Peyer's patch (tissue), 4 donors: ENCODE data around the gene UBL4B. TPM values are rescaled to one million over a fixed set of nuclear protein-coding genes. Genes with fewer than 3 reads are reported as not detected.

Experiments
- DNase-seq, 3 donors: peaks; one replicate each; pipeline ENCODE4 v3.0.0-alpha.2; 2017 to 2019
- H3K27ac ChIP-seq, 4 donors: fragments of 200-600 bp; sonication (generic); one replicate each; pipeline ENCODE4 v1.5.1; 2016 to 2019
- H3K27me3 ChIP-seq, 2 donors: fragments of 200-600 bp; sonication (generic); one replicate each; pipeline ENCODE4 v1.5.1; 2019
- H3K36me3 ChIP-seq, 3 donors: fragments of 200-600 bp; sonication (generic); one replicate each; pipeline ENCODE4 v1.5.1; 2016 to 2019
- H3K4me1 ChIP-seq, 4 donors: fragments of 200-600 bp; sonication (generic); one replicate each; pipeline ENCODE4 v1.5.1; 2016 to 2019
- H3K4me3 ChIP-seq, 4 donors: fragments of 200-600 bp; sonication (generic); 1 replicate in 3 of 4; 2 replicates in 1 of 4; pipeline ENCODE4 v1.5.1; 2016 to 2019; ENCODE audit warnings: mild to moderate bottlenecking in 1 of 4
- H3K9me3 ChIP-seq, 4 donors: fragments of 200-600 bp; sonication (generic); one replicate each; pipeline ENCODE4 v1.5.1; 2016 to 2019; ENCODE audit warnings: mild to moderate bottlenecking in 1 of 4
- CTCF ChIP-seq, 6 experiments: fragments of 450-650 bp in 4 of 6; fragments of 200-600 bp in 2 of 6; sonication (generic) in 1 of 6; IDR thresholded peaks; one replicate each; pipeline ENCODE4 v1.5.1; 2017 to 2019; ENCODE audit warnings: antibody characterized with exemption in 6 of 6, mild to moderate bottlenecking in 3 of 6, moderate library complexity in 1 of 6
- POLR2A ChIP-seq, 2 donors: fragments of 450-650 bp; IDR thresholded peaks; one replicate each; pipeline ENCODE4 v1.5.1; 2017; ENCODE audit warnings: antibody characterized with exemption in 2 of 2, mild to moderate bottlenecking in 2 of 2, moderate library complexity in 2 of 2
- total RNA-seq, 4 donors: library from RNA; depleted of rRNA; stranded (reverse); fragments of >200 nt; gene quantifications; one replicate each; pipeline ENCODE4 v1.1.0, GENCODE V29; 2016

UBL4B gene
- total RNA-seq, 4 donors from 2014 or later = not detected

GRCh38 chr1:110148961-110149360, 36.7 kb downstream of the UBL4B start:
- H3K4me1 ChIP-seq = peaks cover 0 to 11% (median 4%) of the 10 kb centered on the region in 4 donors
- H3K9me3 ChIP-seq = no peaks in the 10 kb centered on the region
- H3K36me3 ChIP-seq = no peaks in the 10 kb centered on the region
- peaks cover 0 to 14% of the 10 kb centered on the region in 2 donors for H3K27me3 ChIP-seq
- DNase-seq = no peak
- H3K4me3 ChIP-seq = no peak overlapping the region
- TF ChIP-seq POLR2A (IDR thresholded peaks at IDR 0.05) = no peak
- TF ChIP-seq CTCF (IDR thresholded peaks at IDR 0.05) = no peak
- no peak overlapping the region for H3K27ac ChIP-seq

- no peaks in the 10 kb centered on the region for H3K36me3 ChIP-seq
- no peaks in the 10 kb centered on the region for H3K9me3 ChIP-seq
- H3K27me3 ChIP-seq = peaks cover 0 to 14% of the 10 kb centered on the region in 2 donors
- DNase-seq = no peak
- H3K4me3 ChIP-seq = peak within 1 kb of the TSS in 1 of 4 donors; percentile 19
- TF ChIP-seq CTCF (IDR thresholded peaks at IDR 0.05) (no peak), POLR2A (IDR thresholded peaks at IDR 0.05) (no peak)
- H3K4me1 ChIP-seq = peaks cover 0 to 11% (median 4%) of the 10 kb centered on the region in 4 donors
- H3K27ac ChIP-seq = no peak within 1 kb of the TSS
These were observed 38.3 kb downstream of the UBL4B start, which contains the start of gene SLC6A17 for GRCh38 chr1:110150330-110151174. TSS of gene SLC6A17 (plus strand) at chr1:110150494. CDS start at chr1:110166930, 16,436 bp downstream.

- H3K4me1 ChIP-seq = peaks cover 0 to 11% (median 4%) of the 10 kb centered on the region in 4 donors
- no peak for DNase-seq
- H3K4me3 ChIP-seq = no peak overlapping the region
- no peaks in the 10 kb centered on the region for H3K9me3 ChIP-seq
- H3K27ac ChIP-seq = no peak overlapping the region
- H3K36me3 ChIP-seq = no peaks in the 10 kb centered on the region
- no peak for TF ChIP-seq CTCF (IDR thresholded peaks at IDR 0.05)
- TF ChIP-seq POLR2A (IDR thresholded peaks at IDR 0.05) = no peak
- peaks cover 0 to 14% of the 10 kb centered on the region in 2 donors for H3K27me3 ChIP-seq
These were observed 39.0 kb downstream of the UBL4B start for GRCh38 chr1:110151175-110151669.

GRCh38 chr1:110152133-110152785, 40.0 kb downstream of the UBL4B start:
- no peaks in the 10 kb centered on the region for H3K36me3 ChIP-seq
- TF ChIP-seq POLR2A (IDR thresholded peaks at IDR 0.05) (no peak), CTCF (IDR thresholded peaks at IDR 0.05) (no peak)
- peaks cover 0 to 14% of the 10 kb centered on the region in 2 donors for H3K27me3 ChIP-seq
- DNase-seq = no peak
- H3K4me1 ChIP-seq = peaks cover 0 to 11% (median 4%) of the 10 kb centered on the region in 4 donors
- H3K27ac ChIP-seq = no peak overlapping the region
- H3K9me3 ChIP-seq = no peaks in the 10 kb centered on the region
- H3K4me3 ChIP-seq = no peak overlapping the region

GRCh38 chr1:110153407-110153950, 41.2 kb downstream of the UBL4B start:
- H3K27me3 ChIP-seq = peaks cover 0 to 14% of the 10 kb centered on the region in 2 donors

More at GRCh38 chr1:110153407-110153950, 41.2 kb downstream of the UBL4B start:
- Histone ChIP-seq H3K4me3 (no peak overlapping the region), H3K36me3 (no peaks in the 10 kb centered on the region), H3K9me3 (no peaks in the 10 kb centered on the region), H3K27ac (no peak overlapping the region), H3K4me1 (peaks cover 0 to 11% (median 4%) of the 10 kb centered on the region in 4 donors)
- DNase-seq = no peak
- TF ChIP-seq POLR2A (IDR thresholded peaks at IDR 0.05) = no peak
- no peak for TF ChIP-seq CTCF (IDR thresholded peaks at IDR 0.05)
